SK-N-SH (cell line): Measurements from ENCODE around the gene LIX1L. TPM values are rescaled to one million over a fixed set of nuclear protein-coding genes. Genes with fewer than 3 reads are reported as not detected.

Source experiments
- CTCF ChIA-PET: fragments of 300-600, 350-600 bp; formaldehyde crosslinking; extraction: SDS; loops from one replicate; lab custom pipeline; 2021; lab: Yijun Ruan, JAX
- POLR2A ChIA-PET: fragments of 350-600 bp; sonication (Branson Sonifier 250); formaldehyde crosslinking; extraction: SDS; loops from one replicate; lab custom pipeline; 2020; ENCODE audit warnings: antibody characterized with exemption, inconsistent platforms; lab: Yijun Ruan, JAX
- DNase-seq: peaks from one replicate; pipeline ENCODE4 v3.0.0; 2012
- H2AFZ ChIP-seq: fragments of 200-600 bp; sonication (generic); 2 replicates; pipeline ENCODE4 v1.8.1; 2016; ENCODE audit warnings: antibody characterized with exemption, mild to moderate bottlenecking, low read depth
- H3F3A ChIP-seq: fragments of 200-600 bp; sonication (generic); replicated peaks from 2 replicates; pipeline ENCODE3; 2016; ENCODE audit warnings: antibody characterized with exemption, mild to moderate bottlenecking; ENCODE audit not compliant: insufficient read depth
- H3K27ac ChIP-seq, 2 experiments: fragments of 200-500 bp in 1 of 2; fragments of 200-600 bp in 1 of 2; sonication (Bioruptor generic) in 1 of 2; sonication (generic), shearing (Covaris generic) in 1 of 2; 2 replicates each; pipeline versions ENCODE4 v1.5.1 to v1.6.1; 2014 to 2016; ENCODE audit warnings: low read depth in 2 of 2, inconsistent platforms in 1 of 2, low read length in 1 of 2, mild to moderate bottlenecking in 1 of 2, mixed read lengths in 1 of 2
- H3K27me3 ChIP-seq: fragments of 200-600 bp; sonication (generic), shearing (Covaris generic); 2 replicates; pipeline ENCODE4 v1.6.1; 2016; ENCODE audit warnings: mixed run types; ENCODE audit not compliant: insufficient read depth
- H3K36me3 ChIP-seq, 2 experiments: fragments of 200-500 bp in 1 of 2; fragments of 200-600 bp in 1 of 2; sonication (Bioruptor generic) in 1 of 2; sonication (generic) in 1 of 2; replicated peaks in 1 of 2; 2 replicates each; pipeline versions ENCODE3 to v1.5.1; 2014 to 2016; ENCODE audit warnings: low read length in 1 of 2, mild to moderate bottlenecking in 1 of 2; ENCODE audit not compliant: insufficient read depth in 2 of 2, control insufficient read depth in 1 of 2
- H3K4me1 ChIP-seq, 2 experiments: fragments of 200-500 bp in 1 of 2; fragments of 200-600 bp in 1 of 2; sonication (Bioruptor generic) in 1 of 2; sonication (generic), shearing (Covaris generic) in 1 of 2; 2 replicates each; pipeline versions ENCODE4 v1.5.1 to v1.6.1; 2014 to 2016; ENCODE audit warnings: low read depth in 1 of 2, low read length in 1 of 2, mixed run types in 1 of 2; ENCODE audit not compliant: insufficient read depth in 2 of 2, control insufficient read depth in 1 of 2
- H3K4me2 ChIP-seq: fragments of 200-600 bp; sonication (generic), shearing (Covaris generic); 2 replicates; pipeline ENCODE4 v1.6.1; 2017; ENCODE audit warnings: mixed run types
- H3K4me3 ChIP-seq, 2 experiments: fragments of 200-500 bp in 1 of 2; fragments of 200-600 bp in 1 of 2; sonication (Bioruptor generic) in 1 of 2; sonication (generic), shearing (Covaris generic) in 1 of 2; 2 replicates each; pipeline versions ENCODE4 v1.5.1 to v1.8.1; 2014 to 2016; ENCODE audit warnings: low read depth in 2 of 2, inconsistent platforms in 1 of 2, low read length in 1 of 2, mild to moderate bottlenecking in 1 of 2, mixed read lengths in 1 of 2, moderate library complexity in 1 of 2
- H3K79me2 ChIP-seq: fragments of 200-600 bp; sonication (generic); 2 replicates; pipeline ENCODE4 v1.8.1; 2017; ENCODE audit warnings: mild to moderate bottlenecking; ENCODE audit not compliant: insufficient read depth
- H3K9ac ChIP-seq: fragments of 200-600 bp; sonication (generic); 2 replicates; pipeline ENCODE4 v1.6.1; 2017; ENCODE audit warnings: mixed run types
- H3K9me2 ChIP-seq: fragments of 200-600 bp; sonication (generic); 2 replicates; pipeline ENCODE4 v1.6.1; 2017; ENCODE audit warnings: mixed run types
- H3K9me3 ChIP-seq: fragments of 200-600 bp; sonication (generic); 2 replicates; pipeline ENCODE4 v1.6.1; 2017; ENCODE audit warnings: mixed run types, mild to moderate bottlenecking, moderate library complexity
- H4K20me1 ChIP-seq: fragments of 200-600 bp; sonication (generic); 2 replicates; pipeline ENCODE4 v1.6.1; 2017; ENCODE audit warnings: mild to moderate bottlenecking, mixed run types; ENCODE audit not compliant: insufficient read depth
- CHD2 ChIP-seq: fragments of 150-350 bp; IDR thresholded peaks from 2 replicates; pipeline ENCODE4 v1.6.1; 2018; ENCODE audit warnings: low read length; ENCODE audit not compliant: partially characterized antibody
- CTCF ChIP-seq: fragments of 200-600 bp; sonication (generic); IDR thresholded peaks from 2 replicates; pipeline ENCODE4 v1.6.1; 2017; ENCODE audit warnings: antibody characterized with exemption, mild to moderate bottlenecking, moderate library complexity
- ELF1 ChIP-seq: IDR thresholded peaks from 2 replicates; pipeline ENCODE4 v1.4.0; 2012
- EP300 ChIP-seq, 2 experiments: IDR thresholded peaks; 2 replicates each; pipeline versions ENCODE4 v1.4.0 to v1.6.1; 2012; ENCODE audit warnings: borderline replicate concordance in 1 of 2, low read depth in 1 of 2, low read length in 1 of 2
- FOXJ3 ChIP-seq: sonication (generic); formaldehyde crosslinking; IDR thresholded peaks from 2 replicates; pipeline ENCODE4 v1.5.1; 2020; ENCODE audit warnings: mild to moderate bottlenecking, missing genetic modification reagents
- FOXM1 ChIP-seq: IDR thresholded peaks from 2 replicates; pipeline ENCODE4 v1.4.0; 2012; ENCODE audit warnings: low read depth, mild to moderate bottlenecking
- NFIC ChIP-seq: IDR thresholded peaks from 2 replicates; pipeline ENCODE4 v1.4.0; 2012; ENCODE audit warnings: borderline replicate concordance
- RCOR1 ChIP-seq: fragments of 150-350 bp; IDR thresholded peaks from 2 replicates; pipeline ENCODE4 v1.6.1; 2017; ENCODE audit warnings: antibody characterized with exemption, low read length
- RFX5 ChIP-seq: IDR thresholded peaks from 2 replicates; pipeline ENCODE4 v1.6.1; 2012; ENCODE audit warnings: mild to moderate bottlenecking, improper control_type of control experiment, low read length
- SMC3 ChIP-seq: IDR thresholded peaks from 2 replicates; pipeline ENCODE4 v1.6.1; 2012; ENCODE audit warnings: low read depth, low read length, improper control_type of control experiment
- TCF12 ChIP-seq: IDR thresholded peaks from 2 replicates; pipeline ENCODE4 v1.4.0; 2012
- YY1 ChIP-seq: IDR thresholded peaks from 2 replicates; pipeline ENCODE4 v1.4.0; 2012; ENCODE audit warnings: low read depth, mild to moderate bottlenecking
- ZBTB33 ChIP-seq: IDR thresholded peaks from 2 replicates; pipeline ENCODE4 v1.4.0; 2012; ENCODE audit warnings: low read depth, borderline replicate concordance
- WGBS: methylation state at CpG from one replicate; pipeline ENCODE4 v1.1.6; 2017; ENCODE audit warnings: low lambda C conversion rate; 5-methylcytosine and 5-hydroxymethylcytosine counted together
- polyA plus RNA-seq, 3 experiments: library from polyadenylated mRNA; depleted of rRNA; stranded (reverse); fragments of >200 nt; gene quantifications; 2 replicates each; pipeline ENCODE4 v1.2.3, GENCODE V29; 2012

Gene LIX1L
- polyA plus RNA-seq, 1 of the 3 experiments (the other 2 are of a cell fraction): 39.1 TPM

GRCh38 chr1:145906954-145907753 is 50.7 kb downstream of the LIX1L start:
- H3K4me1 ChIP-seq: peaks cover 5 to 8% of the 10 kb centered on the region in 2 experiments; a peak in 2 of 4 replicates
- no peak overlapping the region for H3K9ac ChIP-seq
- H3K4me2 ChIP-seq: no peak overlapping the region
- POLR2A ChIA-PET: no interaction called here
- no peaks in the 10 kb centered on the region for H3K9me3 ChIP-seq
- DNase-seq: no peak
- TF ChIP-seq SMC3: no peak
- TF ChIP-seq ELF1: no peak
- no peak for TF ChIP-seq EP300 (IDR thresholded peaks at IDR 0.05; ENCODE audit: borderline replicate concordance in 1 of 2, low read depth in 1 of 2, low read length in 1 of 2)
- TF ChIP-seq FOXJ3 (CRISPR knock-in tag): no peak
- TF ChIP-seq ZBTB33: no peak
- TF ChIP-seq FOXM1: no peak
- no peak for TF ChIP-seq CTCF
- TF ChIP-seq RCOR1: no peak
- TF ChIP-seq YY1: no peak
- no peak for TF ChIP-seq TCF12
- no peak for TF ChIP-seq NFIC
- TF ChIP-seq CHD2: no peak
- TF ChIP-seq RFX5: no peak
- H4K20me1 ChIP-seq: no peaks in the 10 kb centered on the region
- no peaks in the 10 kb centered on the region for H3K79me2 ChIP-seq
- no peaks in the 10 kb centered on the region for H3K27me3 ChIP-seq
- no peak overlapping the region for H2AFZ ChIP-seq
- H3K36me3 ChIP-seq: peaks cover 11 to 15% of the 10 kb centered on the region in 2 experiments
- H3K9me2 ChIP-seq: no peaks in the 10 kb centered on the region
- peaks cover 12% of the 10 kb centered on the region for H3F3A ChIP-seq
- WGBS: 92% methylated on average over 10 of the region's 10 CpGs
- CTCF ChIA-PET: interaction anchor here (0.8 to 16.4 kb wide), 8 partner anchors 12 to 126 kb away, joined by 3 to 281 read pairs (median 8); partner anchors contain the start of genes NUDT17 and PEX11B
- H3K4me3 ChIP-seq: no peak overlapping the region
- no peak overlapping the region for H3K27ac ChIP-seq
